NCI-H1105 treated with DMSO at 0.1 percent for 48 hours (cell line): ENCODE results near the gene HYAL4.

Experiments
- DNase-seq: peaks from one replicate; lab custom pipeline; 2025; lab: John Stamatoyannopoulos, UW

Gene HYAL4

GRCh38 chr7:123901101-123901500 lies 56.1 kb downstream of the HYAL4 start:
- DNase-seq: no peak

- no peak for DNase-seq
Observed at GRCh38 chr7:123905714-123906113, 60.7 kb downstream of the HYAL4 start.

- peak; percentile 31 for DNase-seq
Observed at GRCh38 chr7:123916240-123916724, 71.3 kb downstream of the HYAL4 start.

- no peak for DNase-seq
Observed at GRCh38 chr7:123917878-123918277, 72.9 kb downstream of the HYAL4 start.

GRCh38 chr7:123918309-123918708 lies 73.3 kb downstream of the HYAL4 start:
- DNase-seq: no peak

GRCh38 chr7:123923599-123923998 lies 78.6 kb downstream of the HYAL4 start:
- DNase-seq: no peak

GRCh38 chr7:123924941-123925340 lies 80.0 kb downstream of the HYAL4 start, which contains the start of gene SPAM1:
SPAM1 (plus strand) TSS chr7:123925241; CDS start chr7:123953571, 28,330 bp downstream.
- no peak for DNase-seq
